Stimulated activated naive B cell treated with anti-CD40 and anti-IgM and Interleukin-4, amounts not matched to agents 10 μg/mL and 1 μg/mL and 100 μg/mL, for 72 hours (primary cell): ENCODE data around the gene ARL13B.

Experiments
- ATAC-seq, 2 donors: fragments of 150-1000 bp; cut with Tn5 transposase; replicated peaks; 2 replicates each; pipeline ENCODE4 v1.10.0; 2021; ENCODE audit warnings: moderate library complexity in 1 of 2
- DNase-seq: peaks from one replicate; pipeline ENCODE4 v3.0.0; 2021
- H3K27ac Mint-ChIP-seq: one replicate; pipeline ENCODE4 v1.8.0; 2022; ENCODE audit warnings: mild to moderate bottlenecking, mixed read lengths
- H3K27me3 Mint-ChIP-seq, 2 donors: one replicate each; pipeline ENCODE4 v1.8.0; 2022; ENCODE audit warnings: mixed read lengths in 2 of 2
- H3K36me3 Mint-ChIP-seq, 2 donors: one replicate each; pipeline ENCODE4 v1.8.0; 2022; ENCODE audit warnings: mixed read lengths in 2 of 2, mild to moderate bottlenecking in 1 of 2
- H3K4me1 Mint-ChIP-seq, 2 donors: one replicate each; pipeline ENCODE4 v1.8.0; 2022; ENCODE audit warnings: mixed read lengths in 2 of 2, mild to moderate bottlenecking in 1 of 2
- H3K4me3 Mint-ChIP-seq, 2 donors: one replicate each; pipeline ENCODE4 v1.8.0; 2022; ENCODE audit warnings: mild to moderate bottlenecking in 2 of 2, mixed read lengths in 2 of 2, moderate library complexity in 1 of 2
- H3K9me3 Mint-ChIP-seq, 2 donors: one replicate each; pipeline ENCODE4 v1.8.0; 2022; ENCODE audit warnings: mixed read lengths in 2 of 2, mild to moderate bottlenecking in 1 of 2

ARL13B gene

GRCh38 chr3:94082391-94082937 lies 102.5 kb downstream of the ARL13B start:
- H3K4me1 Mint-ChIP-seq: peaks cover 28 to 42% of the 10 kb centered on the region in 2 donors
- H3K9me3 Mint-ChIP-seq: no peaks in the 10 kb centered on the region
- ATAC-seq (no peak), DNase-seq (no peak)
- H3K27me3 Mint-ChIP-seq: no peaks in the 10 kb centered on the region
- H3K4me3 Mint-ChIP-seq: no peak overlapping the region
- peaks cover 22 to 44% of the 10 kb centered on the region in 2 donors for H3K36me3 Mint-ChIP-seq
- no peak overlapping the region for H3K27ac Mint-ChIP-seq

- Mint-ChIP-seq H3K27ac (no peak overlapping the region), H3K36me3 (peaks cover 23 to 44% of the 10 kb centered on the region in 2 donors), H3K4me3 (no peak overlapping the region), H3K4me1 (peaks cover 23 to 34% of the 10 kb centered on the region in 2 donors), H3K27me3 (no peaks in the 10 kb centered on the region), H3K9me3 (no peaks in the 10 kb centered on the region)
- ATAC-seq: no peak
- DNase-seq: no peak
Measured at GRCh38 chr3:94083261-94083660, 103.3 kb downstream of the ARL13B start.

- Mint-ChIP-seq H3K9me3 (no peaks in the 10 kb centered on the region), H3K27ac (peak overlapping the region; percentile 67)
Measured at GRCh38 chr3:94089126-94089525, 109.2 kb downstream of the ARL13B start.

GRCh38 chr3:94092086-94092485 lies 112.1 kb downstream of the ARL13B start:
- Mint-ChIP-seq H3K4me3 (no peak overlapping the region), H3K36me3 (peaks cover 43 to 51% of the 10 kb centered on the region in 2 donors), H3K27ac (no peak overlapping the region), H3K9me3 (no peaks in the 10 kb centered on the region), H3K4me1 (peaks cover 0 to 1% of the 10 kb centered on the region in 2 donors), H3K27me3 (no peaks in the 10 kb centered on the region)
- DNase-seq (no peak), ATAC-seq (no peak)

More at GRCh38 chr3:94089126-94089525, 109.2 kb downstream of the ARL13B start:
- Mint-ChIP-seq H3K4me1 (peaks cover 0 to 1% of the 10 kb centered on the region in 2 donors), H3K4me3 (no peak overlapping the region), H3K36me3 (peaks cover 40 to 51% of the 10 kb centered on the region in 2 donors), H3K27me3 (no peaks in the 10 kb centered on the region)
- no peak for DNase-seq
- ATAC-seq: no peak

GRCh38 chr3:94093151-94093550 lies 113.2 kb downstream of the ARL13B start:
- Mint-ChIP-seq H3K4me3 (no peak overlapping the region), H3K27ac (no peak overlapping the region), H3K36me3 (peaks cover 42 to 50% of the 10 kb centered on the region in 2 donors), H3K4me1 (no peaks in the 10 kb centered on the region), H3K27me3 (no peaks in the 10 kb centered on the region), H3K9me3 (no peaks in the 10 kb centered on the region)
- ATAC-seq: no peak
- DNase-seq: no peak

- H3K4me1 Mint-ChIP-seq: no peaks in the 10 kb centered on the region
- no peaks in the 10 kb centered on the region for H3K27me3 Mint-ChIP-seq
- DNase-seq: no peak
- no peak for ATAC-seq
- no peak overlapping the region for H3K4me3 Mint-ChIP-seq
- no peak overlapping the region for H3K27ac Mint-ChIP-seq
- peaks cover 46 to 56% of the 10 kb centered on the region in 2 donors for H3K36me3 Mint-ChIP-seq
- no peaks in the 10 kb centered on the region for H3K9me3 Mint-ChIP-seq
Measured at GRCh38 chr3:94095111-94095510, 115.2 kb downstream of the ARL13B start.

GRCh38 chr3:94098452-94098851 lies 118.5 kb downstream of the ARL13B start:
- H3K27ac Mint-ChIP-seq: no peak overlapping the region
- DNase-seq (no peak), ATAC-seq (no peak)
- H3K9me3 Mint-ChIP-seq: no peaks in the 10 kb centered on the region
- peaks cover 33 to 42% of the 10 kb centered on the region in 2 donors for H3K36me3 Mint-ChIP-seq
- H3K4me1 Mint-ChIP-seq: no peaks in the 10 kb centered on the region
- no peak overlapping the region for H3K4me3 Mint-ChIP-seq
- no peaks in the 10 kb centered on the region for H3K27me3 Mint-ChIP-seq

GRCh38 chr3:94099311-94099710 lies 119.4 kb downstream of the ARL13B start:
- H3K4me1 Mint-ChIP-seq: no peaks in the 10 kb centered on the region

GRCh38 chr3:94101860-94102259 lies 121.9 kb downstream of the ARL13B start:
- no peaks in the 10 kb centered on the region for H3K4me1 Mint-ChIP-seq
- DNase-seq: no peak
- H3K9me3 Mint-ChIP-seq: no peaks in the 10 kb centered on the region
- peaks cover 27 to 37% of the 10 kb centered on the region in 2 donors for H3K36me3 Mint-ChIP-seq
- no peak overlapping the region for H3K27ac Mint-ChIP-seq
- H3K27me3 Mint-ChIP-seq: no peaks in the 10 kb centered on the region
- H3K4me3 Mint-ChIP-seq: no peak overlapping the region
- no peak for ATAC-seq

More at GRCh38 chr3:94099311-94099710, 119.4 kb downstream of the ARL13B start:
- Mint-ChIP-seq H3K9me3 (no peaks in the 10 kb centered on the region), H3K4me3 (no peak overlapping the region), H3K27ac (no peak overlapping the region), H3K36me3 (peaks cover 31 to 40% of the 10 kb centered on the region in 2 donors), H3K27me3 (no peaks in the 10 kb centered on the region)
- no peak for DNase-seq
- no peak for ATAC-seq
